Kidney tubule cell (primary cell): ENCODE measurements around the gene SOD3.

Experiments
- DNase-seq: peaks from one replicate; pipeline ENCODE4 v3.0.0-alpha.2; 2018; ENCODE audit warnings: low spot score

The SOD3 gene, protein sequence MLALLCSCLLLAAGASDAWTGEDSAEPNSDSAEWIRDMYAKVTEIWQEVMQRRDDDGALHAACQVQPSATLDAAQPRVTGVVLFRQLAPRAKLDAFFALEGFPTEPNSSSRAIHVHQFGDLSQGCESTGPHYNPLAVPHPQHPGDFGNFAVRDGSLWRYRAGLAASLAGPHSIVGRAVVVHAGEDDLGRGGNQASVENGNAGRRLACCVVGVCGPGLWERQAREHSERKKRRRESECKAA

DNA sequence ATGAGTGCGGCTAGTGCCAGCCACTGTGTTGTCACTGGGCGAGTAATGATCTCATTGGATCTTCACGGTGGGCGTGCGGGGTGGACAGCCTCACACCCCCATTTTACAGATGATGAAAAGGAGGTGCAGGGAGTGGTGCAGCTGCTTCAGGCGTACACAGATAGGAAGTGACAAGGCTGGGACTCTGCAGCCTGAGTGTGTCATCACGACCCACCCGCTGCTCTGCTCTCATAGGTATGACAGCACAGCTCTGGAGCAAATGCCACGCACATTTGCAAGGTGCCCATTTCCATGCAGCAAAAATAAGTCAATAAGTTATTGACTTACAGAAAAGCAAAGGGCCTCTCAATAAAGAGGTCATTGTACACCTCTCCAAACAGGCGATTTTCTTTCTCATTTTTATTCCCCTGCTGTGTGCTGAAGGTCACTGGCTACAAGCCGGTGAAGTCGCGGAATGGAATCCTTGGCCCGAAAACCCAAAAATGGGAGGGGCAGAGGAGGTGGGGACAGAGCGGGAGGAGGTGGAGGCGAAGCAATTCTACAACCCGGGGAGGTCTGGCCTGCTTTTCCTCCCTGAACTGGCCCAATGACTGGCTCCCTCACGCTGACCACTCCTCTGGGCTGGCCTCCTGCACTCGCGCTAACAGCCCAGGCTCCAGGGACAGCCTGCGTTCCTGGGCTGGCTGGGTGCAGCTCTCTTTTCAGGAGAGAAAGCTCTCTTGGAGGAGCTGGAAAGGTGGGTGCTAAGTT is at the start of gene SOD3:
Gene SOD3, plus strand, starts transcription at position 658 of the 750 bp plus-strand sequence. CDS start 3,949 bp downstream, outside the sequence.
- peak; percentile 88 for DNase-seq

DNA sequence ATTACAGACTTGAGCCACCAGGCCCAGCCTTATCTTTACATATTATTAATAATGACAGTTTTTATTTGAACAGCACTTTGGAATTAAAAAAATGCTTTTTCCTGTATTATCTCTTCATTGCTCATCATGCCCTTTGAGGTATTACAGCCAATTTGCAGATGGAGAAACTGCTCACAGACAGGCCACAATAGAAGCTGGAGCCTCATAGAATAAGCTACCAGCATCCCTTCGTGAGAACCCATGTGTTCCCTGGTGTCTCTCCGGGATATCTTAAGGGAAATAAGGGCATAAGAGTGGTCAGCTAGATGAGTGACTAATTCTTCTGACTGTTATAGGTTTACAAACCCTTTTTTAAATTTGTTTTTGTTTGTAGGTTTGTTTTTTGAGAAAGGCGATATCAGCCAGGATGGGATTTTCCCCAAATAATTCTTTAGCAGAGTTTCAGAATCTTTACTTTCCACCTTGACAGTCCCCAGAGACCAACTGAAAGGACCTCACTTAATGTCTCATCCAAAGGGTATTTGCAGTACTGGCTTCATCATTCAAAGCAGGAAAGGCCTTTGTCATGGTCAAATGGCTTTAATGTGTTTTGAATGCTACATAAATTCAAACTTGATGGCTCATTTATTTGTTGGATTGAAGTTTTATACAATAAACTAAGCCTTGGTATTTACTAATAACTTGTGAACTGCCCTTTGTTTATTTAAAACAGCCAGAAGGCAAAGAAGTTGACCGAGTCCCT is 48.0 kb upstream of the SOD3 start:
- peak; percentile 71 for DNase-seq

DNA sequence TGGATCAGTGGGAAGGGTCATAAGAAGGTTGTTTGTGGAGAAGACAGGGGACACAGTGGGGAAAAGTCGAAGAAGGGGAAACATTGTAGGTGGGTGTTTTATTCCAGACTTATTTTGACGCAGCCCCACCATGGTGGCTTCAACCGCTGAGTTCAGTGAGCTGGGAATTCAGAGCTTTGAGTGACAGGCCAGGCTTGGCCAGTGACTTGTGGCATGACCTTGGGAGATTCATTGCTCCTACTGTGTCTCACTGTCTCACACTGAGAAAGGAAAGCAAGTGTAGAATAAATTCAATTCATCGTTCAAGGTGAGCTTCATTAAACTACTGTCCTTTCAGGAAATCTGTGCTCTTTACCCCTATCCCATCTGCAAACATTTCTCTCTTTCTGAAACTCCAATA is 47.4 kb upstream of the SOD3 start:
- DNase-seq: no peak

DNA sequence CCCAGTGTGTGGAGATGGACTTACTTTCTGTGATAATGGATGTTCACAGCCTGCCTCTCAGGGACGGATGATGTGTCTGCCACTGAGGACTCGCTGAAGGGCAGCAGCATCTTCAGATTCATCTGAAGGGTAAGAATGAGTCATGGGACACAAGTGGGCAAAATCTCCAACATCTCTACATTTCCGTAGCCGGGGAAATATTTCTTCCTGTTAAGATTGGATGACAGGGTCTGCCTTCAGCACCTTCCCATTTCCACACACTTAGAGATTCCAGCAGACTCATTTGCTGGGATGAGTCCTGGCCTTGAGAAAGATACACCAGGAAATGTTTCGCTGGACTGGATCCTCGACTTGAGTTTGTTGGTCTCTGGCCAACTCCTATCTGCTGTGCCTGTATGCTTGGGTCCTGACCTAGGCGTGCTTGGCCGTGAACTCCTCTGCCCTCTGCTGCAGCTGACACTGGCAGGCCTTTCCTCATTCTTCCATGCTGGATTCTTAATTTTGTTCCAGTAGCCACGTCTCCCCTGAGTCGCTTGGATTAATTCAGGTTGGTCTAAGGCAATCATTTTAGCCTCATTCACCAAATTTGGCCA is 46.5 kb upstream of the SOD3 start:
- DNase-seq: peak; percentile 29

DNA sequence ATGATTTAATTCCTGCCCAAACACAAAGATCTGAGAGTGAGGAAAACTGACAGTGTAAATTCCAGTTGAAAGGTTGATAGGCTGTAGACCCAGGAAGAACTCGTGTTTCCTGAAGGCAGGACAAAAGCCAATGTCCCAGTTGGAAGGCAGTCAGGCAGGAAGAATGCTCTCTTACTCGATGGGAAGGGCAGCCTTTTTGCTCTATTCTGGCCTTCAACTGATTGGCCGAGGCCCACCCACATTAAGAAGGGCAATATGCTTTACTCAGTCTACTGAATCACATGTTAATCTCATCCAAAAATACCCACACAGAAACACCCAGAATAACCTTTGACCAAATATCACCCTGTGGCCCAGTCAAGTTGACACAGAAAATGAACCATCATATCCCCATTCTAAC is 45.3 kb upstream of the SOD3 start:
- DNase-seq: no peak

DNA sequence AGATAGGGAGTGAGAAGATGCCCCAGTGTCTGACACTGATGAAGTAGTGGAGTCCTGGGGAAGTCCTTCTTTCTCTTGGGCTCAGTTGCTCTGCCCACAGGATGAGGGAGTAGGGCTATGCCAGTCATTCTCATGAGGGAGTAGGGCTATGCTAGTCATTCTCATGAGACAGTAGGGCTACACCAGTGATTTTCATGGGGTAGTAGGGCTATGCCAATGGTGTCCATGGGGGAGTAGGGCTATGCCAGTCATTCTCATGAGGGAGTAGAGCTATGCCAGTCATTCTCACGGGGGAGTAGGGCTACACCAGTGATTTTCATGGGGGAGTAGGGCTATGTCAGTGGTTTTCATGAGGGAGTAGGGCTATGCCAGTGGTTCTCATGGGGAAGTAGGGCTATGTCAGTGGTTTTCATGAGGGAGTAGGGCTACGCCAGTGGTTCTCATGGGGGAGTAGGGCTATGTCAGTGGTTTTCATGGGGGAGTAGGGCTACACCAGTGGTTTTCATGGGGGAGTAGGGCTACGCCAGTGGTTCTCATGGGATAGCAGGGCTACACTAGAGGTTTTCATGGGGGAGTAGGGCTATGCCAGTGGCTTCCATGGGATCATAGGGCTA is 43.3 kb upstream of the SOD3 start:
- no peak for DNase-seq

DNA sequence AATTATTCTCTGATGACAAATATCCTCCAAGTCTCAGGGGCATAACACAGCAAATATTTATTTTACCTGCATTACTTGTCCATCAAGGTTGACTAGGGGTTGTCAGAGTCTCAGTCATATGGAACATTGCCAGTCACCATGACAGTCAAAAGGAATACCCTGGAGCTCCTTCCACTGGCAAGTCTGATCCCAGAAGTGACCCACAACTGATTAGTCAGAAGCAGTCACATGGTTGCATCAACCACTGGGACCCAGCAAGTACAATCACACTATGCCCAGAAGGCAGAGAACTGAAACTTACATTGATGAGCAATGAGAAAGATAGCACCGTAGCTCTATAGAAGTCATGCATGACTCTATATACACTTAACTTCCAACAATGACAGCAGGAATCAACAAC is 41.9 kb upstream of the SOD3 start:
- peak; percentile 100 for DNase-seq

DNA sequence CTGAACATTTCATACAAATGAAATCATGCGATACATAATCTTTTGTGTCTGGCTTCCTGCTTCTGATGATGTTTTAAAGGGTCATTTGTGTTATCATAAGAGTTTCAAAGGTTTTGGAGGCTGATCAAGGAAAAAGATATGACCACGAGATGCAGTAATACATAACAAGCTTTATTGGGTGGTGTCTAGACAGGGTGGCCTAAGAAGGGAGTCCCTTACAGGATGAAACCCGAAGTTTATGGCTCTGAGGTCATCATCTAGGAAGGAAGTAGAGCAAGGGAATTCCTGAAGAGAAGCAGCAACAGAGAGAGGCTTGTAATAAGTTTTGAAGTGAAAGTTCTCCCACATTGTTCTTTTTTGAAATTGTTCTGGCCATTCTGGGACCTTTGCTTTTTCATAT is 40.8 kb upstream of the SOD3 start:
- DNase-seq: peak; percentile 90

DNA sequence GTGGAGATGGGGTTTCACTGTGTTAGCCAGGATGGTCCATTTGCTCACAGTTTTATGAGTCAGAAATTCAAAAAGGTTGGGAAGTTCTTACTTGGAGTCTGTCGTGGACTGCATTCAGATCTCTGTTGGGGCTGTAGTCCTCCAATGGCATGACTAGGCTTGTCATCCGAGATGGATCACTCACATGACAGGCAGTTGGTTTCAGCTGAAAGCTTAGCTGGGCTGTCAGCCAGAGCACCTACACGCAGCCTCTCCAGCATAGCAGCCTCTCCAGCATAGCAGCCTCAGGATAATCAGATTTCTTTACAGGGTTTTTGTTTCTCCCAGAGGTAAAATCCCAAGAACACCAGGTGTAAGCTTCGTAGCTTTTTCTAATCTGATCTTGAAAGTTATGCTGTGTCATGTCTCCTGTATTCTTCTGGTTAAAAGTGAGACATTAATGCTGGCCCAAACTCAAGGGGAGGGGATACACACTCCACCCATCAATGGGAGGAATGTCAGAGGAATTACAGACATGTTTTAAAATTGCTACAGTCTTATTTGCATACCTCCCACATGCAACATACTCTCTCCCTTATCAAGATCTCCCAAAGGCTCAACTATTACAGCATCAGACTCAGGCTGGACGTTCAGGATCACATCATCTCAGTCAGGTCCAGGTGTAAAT is 31.6 kb upstream of the SOD3 start:
- DNase-seq: peak; percentile 95

DNA sequence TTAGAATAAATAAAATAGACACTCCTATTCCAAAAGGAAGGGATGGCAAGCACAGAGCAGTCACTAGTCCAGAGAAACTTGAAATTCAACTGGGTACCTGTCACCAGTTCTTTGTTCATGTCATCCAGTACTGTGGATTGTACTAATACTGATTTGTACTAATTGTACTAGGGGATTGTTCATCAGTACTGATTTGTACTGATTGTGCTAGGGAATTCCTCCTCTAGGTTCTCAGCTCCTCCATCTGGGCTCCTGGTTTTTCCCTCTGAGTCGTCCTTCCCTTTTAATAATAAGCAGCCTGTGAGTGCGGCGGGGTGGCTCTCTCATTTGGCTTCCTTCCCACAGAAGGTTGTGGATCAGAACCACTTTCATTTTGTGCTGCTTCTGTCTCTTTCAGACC is 31.0 kb upstream of the SOD3 start:
- DNase-seq: peak; percentile 44

DNA sequence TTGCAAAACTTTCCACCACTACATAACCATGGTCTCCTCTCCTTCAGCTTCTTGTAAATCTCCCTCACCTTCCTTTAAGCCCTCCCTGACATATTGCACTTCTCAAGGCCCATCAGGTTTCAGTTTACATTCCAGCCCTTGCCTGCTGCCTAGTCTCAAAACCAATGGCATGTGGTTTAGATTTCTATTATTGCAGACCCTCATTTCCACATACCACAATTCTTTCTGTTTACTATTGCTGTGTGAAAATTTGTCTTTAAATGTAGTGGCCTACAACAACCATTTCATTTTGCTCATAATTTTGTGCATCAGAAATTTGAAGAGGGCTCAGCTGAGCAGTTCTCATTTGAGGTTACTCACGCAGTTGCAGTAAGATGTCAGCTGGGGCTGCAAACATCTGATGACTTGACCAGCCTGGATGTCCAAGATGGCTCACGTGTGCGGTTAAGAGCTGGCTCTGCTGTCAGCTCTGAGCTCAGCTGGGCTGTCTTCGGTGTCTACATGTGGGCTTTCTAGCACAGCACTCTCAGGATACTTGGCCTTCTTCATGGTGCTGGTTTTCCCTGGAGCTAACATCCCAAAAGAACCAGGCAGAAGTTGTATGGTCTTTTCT is 29.9 kb upstream of the SOD3 start:
- no peak for DNase-seq

DNA sequence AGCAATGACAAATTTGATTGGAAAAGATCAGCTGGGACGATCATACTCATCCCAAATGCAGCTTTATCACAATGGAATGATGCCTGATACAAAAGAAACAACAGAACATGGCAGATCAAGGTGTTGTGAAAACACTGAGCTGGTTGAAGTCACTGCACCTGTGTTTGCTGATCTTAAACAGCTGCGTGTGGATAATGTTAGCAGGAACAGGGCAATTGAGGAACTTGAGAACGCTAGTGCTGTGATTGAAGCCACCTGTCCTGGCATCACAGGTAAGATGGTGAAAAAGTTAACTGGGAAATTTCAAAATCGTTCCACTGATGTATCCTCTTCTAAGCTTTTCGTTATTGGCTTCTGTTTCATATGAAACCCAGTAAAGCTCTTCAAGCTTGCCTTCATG is 27.4 kb upstream of the SOD3 start:
- no peak for DNase-seq

DNA sequence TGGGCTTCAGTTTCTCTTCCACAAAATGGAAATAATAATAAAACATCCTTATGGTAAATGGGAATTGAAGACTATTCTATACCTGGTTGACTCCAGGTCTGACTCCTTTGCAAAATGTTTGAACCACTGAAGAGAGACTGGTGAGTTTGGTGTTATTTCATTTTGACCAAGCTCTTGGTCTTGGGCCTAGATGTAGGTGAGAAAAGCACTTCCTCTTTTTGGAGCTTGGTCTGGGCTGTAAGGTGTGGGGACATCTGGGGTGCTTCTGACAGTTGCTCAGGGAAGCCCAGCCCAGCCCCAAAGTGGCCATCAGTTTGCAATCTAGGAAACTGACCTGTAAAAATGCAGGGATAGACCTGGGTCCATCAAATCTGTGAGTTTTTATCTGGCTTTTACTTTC is 26.8 kb upstream of the SOD3 start:
- DNase-seq: no peak

DNA sequence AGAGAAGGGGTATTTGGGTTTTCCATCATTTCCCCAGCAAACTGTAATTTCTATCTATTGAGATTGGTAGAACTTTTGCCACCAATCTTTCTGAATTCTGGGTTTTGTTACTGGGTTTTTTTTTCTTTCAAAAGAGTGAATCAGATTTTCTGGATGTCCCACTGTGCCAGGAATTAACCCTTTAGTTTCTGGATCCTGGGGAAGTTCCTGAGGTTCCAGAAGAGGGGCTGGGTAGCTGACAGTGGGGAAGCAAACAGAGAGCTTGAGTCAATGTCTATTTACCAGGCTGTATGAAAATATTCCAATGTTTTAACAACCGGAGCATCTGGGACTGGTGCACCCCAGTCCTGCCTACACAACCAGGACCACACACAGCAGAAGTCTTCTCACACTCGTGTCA is 25.8 kb upstream of the SOD3 start:
- DNase-seq: no peak

DNA sequence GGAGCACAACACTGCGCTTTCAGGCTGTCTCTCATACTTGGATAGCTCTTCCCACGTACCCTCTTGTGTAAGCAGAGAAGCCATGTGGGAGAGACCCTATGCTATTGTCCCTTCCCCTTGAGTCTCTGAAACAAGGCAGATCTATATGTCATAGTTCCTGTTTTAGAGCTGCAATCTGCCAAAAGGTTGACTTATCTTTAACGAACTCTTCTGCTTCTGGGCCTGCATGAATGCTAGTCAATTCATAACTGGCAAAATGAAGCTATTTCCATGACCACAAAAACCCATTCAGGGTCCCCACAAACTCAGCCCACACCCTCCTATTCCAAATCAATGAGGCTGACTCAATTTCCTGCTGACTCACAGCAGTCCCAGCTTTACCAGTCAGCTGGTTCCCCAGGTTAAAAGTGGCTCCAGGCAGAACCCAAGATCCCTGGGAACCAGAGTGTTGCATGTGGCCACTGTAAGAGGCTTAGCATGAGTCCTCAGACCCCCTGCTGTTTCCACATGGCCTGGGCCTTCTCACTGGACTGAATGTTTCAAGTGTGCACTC is 25.3 kb upstream of the SOD3 start:
- peak; percentile 86 for DNase-seq

DNA sequence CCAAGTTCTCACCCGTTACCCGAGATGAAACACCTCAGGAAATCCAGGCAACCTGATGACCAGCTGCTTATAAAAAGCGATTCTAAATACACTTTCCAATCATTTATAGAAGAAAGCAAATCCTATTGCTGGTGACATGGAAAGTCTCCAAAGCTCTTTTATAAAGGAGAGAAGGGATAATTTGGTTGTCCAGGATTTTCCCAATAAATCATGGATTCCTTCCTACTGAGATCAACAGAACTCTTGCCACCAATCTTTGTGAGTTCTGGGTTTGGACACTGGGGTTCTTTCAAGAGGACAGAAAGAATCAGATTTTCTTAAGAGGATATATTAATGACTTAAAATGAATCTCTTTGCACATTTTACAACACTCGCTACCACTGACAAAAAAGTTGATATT is 24.7 kb upstream of the SOD3 start:
- DNase-seq: no peak

DNA sequence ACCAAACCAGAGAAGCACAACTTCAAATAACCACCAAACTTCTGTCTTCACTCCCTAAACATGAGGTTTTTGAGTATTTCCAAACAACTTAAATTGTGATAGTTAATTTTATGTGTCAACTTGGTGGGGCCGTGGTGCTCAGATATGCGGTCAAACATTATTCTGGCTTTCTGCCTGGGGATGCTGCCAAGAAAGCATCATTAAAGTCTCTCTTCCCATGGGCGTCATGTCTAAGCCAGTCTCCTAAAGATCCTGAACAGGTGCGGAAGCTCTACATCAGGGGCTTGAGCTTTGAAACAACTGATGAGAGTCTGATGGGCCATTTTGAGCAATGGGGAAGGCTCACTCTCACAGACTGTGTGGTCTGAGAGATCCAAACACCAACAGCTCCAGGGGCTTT is 24.1 kb upstream of the SOD3 start:
- no peak for DNase-seq

DNA sequence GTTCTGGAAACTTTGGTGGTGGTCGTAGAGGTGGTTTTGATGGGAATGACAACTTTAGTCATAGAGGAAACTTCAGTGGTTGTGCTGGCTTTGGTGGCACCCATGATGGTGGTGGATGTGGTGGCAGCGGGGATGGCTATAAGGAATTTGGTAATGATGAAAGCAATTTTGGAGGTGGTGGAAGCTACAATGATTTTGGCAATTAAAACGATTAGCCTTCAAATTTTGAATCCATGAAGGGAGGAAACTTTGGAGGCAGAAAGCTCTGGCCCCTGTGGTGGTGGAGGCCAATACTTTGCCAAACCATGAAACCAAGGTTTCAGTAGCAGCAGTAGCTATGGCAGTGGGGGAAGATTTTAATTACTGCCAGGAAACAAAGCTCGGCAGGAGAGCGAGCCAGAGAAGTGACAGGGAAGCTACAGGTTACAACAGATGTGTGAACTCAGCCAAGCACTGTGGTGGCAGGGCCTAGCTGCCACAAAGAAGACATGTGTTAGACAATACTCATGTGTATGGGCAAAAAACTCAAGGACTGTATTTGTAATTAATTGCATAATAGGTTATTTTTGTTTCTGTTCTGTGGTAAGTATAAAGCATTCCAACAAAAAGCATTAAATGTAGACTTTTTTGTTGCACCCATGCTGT is 23.2 kb upstream of the SOD3 start:
- no peak for DNase-seq

DNA sequence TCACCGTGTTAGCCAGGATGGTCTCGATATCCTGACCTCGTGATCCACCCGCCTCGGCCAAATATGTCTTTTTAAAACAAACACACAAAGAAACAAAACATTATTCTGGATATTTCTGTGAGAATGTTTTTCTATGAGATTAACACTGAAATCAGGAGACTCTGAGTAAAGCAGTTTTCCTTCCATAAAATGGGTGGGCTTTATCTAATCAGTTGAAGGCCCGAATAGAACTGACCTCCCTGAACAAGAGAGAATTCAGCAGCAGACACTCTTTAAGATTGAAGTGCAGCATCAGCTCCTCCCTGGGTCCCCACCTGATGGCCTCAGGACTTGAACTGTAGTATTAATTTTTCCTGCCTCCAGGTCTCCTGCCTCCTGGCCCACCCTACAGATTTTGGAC is 22.4 kb upstream of the SOD3 start:
- no peak for DNase-seq

DNA sequence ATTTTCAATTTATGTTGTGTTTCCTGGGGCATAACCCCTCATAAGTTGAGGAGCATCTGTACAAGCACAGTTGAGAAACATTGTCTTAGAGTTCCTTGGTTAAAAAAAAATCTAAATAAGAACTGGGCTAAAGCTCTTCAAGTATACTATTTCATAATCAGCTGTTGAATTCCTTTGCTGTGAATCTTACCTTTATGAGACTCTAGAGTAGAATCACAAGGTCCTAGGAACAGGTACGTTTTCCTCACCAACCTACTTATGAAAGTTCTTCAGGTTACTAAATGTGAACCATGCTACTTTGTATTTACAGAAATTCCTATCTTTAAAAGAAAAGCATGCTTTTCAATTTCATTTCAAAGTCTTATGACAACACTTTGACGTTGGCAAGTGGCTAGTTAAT is 20.9 kb upstream of the SOD3 start:
- peak; percentile 35 for DNase-seq
